Activated T-cell treated with anti-CD3 and anti-CD28 coated beads, Interleukin-2, amount 50 U/mL, for 48 hours (primary cell): Measurements from ENCODE around the gene ZNF236.
A peak's percentile ranks its signal among the peaks of the same experiment; 100 is the strongest.
"Not testable (repeated sequence)": the region's sequence is repeated elsewhere in the genome, so short reads cannot be mapped to it uniquely, and the experiment has no call there.

Experiments
- DNase-seq, 2 experiments: peaks; one replicate each; pipeline ENCODE4 v3.0.0-alpha.2; 2020

The ZNF236 gene

GRCh38 chr18:76822506-76823160 is at the start of gene ZNF236:
TSS of gene ZNF236 (plus strand) at chr18:76822557. CDS start at chr18:76822608, 51 bp downstream.
- DNase-seq: peak; percentile 75 to 81

GRCh38 chr18:76772665-76773064 is 49.7 kb upstream of the ZNF236 start:
- no peak for DNase-seq

- DNase-seq: not testable (repeated sequence)
Measured at GRCh38 chr18:76777036-76777435, 45.3 kb upstream of the ZNF236 start.

- no peak for DNase-seq
Measured at GRCh38 chr18:76783786-76784484, 38.4 kb upstream of the ZNF236 start.

- no peak for DNase-seq
Measured at GRCh38 chr18:76785872-76786271, 36.5 kb upstream of the ZNF236 start.

GRCh38 chr18:76788571-76789317 is 33.6 kb upstream of the ZNF236 start:
- no peak for DNase-seq

GRCh38 chr18:76791106-76791505 is 31.3 kb upstream of the ZNF236 start:
- DNase-seq: no peak

- DNase-seq: no peak
Measured at GRCh38 chr18:76791642-76792041, 30.7 kb upstream of the ZNF236 start.

- DNase-seq: no peak
Measured at GRCh38 chr18:76794326-76794725, 28.0 kb upstream of the ZNF236 start.

- DNase-seq: peak; percentile 62 to 72
Measured at GRCh38 chr18:76801567-76802505, 20.5 kb upstream of the ZNF236 start.

- no peak for DNase-seq
Measured at GRCh38 chr18:76803413-76803812, 18.9 kb upstream of the ZNF236 start.

GRCh38 chr18:76803814-76804213 is 18.5 kb upstream of the ZNF236 start:
- peak; percentile 82 to 85 for DNase-seq

- no peak for DNase-seq
Measured at GRCh38 chr18:76805221-76805620, 17.1 kb upstream of the ZNF236 start.

GRCh38 chr18:76806301-76806700 is 16.1 kb upstream of the ZNF236 start:
- DNase-seq: no peak

- no peak for DNase-seq
Measured at GRCh38 chr18:76808561-76808960, 13.8 kb upstream of the ZNF236 start.

GRCh38 chr18:76811530-76811929 is 10.8 kb upstream of the ZNF236 start:
- DNase-seq: not testable (repeated sequence)

- no peak for DNase-seq
Measured at GRCh38 chr18:76814256-76814655, 8.1 kb upstream of the ZNF236 start.

GRCh38 chr18:76816127-76816526 is 6.2 kb upstream of the ZNF236 start:
- DNase-seq: no peak

- DNase-seq: no peak
Measured at GRCh38 chr18:76817888-76818611, 4.3 kb upstream of the ZNF236 start.

GRCh38 chr18:76819411-76820136 is 2.8 kb upstream of the ZNF236 start:
- no peak for DNase-seq

GRCh38 chr18:76821356-76821874 is 942 bp upstream of the ZNF236 start:
- DNase-seq: peak; percentile 35 to 42
